ENCODE data around the gene FERMT2. TPM values are rescaled to one million over a fixed set of nuclear protein-coding genes. Genes with fewer than 3 reads are reported as not detected.

Gene FERMT2
- total RNA-seq, 1 donor from 2014 or later = 79.7 TPM

DNA sequence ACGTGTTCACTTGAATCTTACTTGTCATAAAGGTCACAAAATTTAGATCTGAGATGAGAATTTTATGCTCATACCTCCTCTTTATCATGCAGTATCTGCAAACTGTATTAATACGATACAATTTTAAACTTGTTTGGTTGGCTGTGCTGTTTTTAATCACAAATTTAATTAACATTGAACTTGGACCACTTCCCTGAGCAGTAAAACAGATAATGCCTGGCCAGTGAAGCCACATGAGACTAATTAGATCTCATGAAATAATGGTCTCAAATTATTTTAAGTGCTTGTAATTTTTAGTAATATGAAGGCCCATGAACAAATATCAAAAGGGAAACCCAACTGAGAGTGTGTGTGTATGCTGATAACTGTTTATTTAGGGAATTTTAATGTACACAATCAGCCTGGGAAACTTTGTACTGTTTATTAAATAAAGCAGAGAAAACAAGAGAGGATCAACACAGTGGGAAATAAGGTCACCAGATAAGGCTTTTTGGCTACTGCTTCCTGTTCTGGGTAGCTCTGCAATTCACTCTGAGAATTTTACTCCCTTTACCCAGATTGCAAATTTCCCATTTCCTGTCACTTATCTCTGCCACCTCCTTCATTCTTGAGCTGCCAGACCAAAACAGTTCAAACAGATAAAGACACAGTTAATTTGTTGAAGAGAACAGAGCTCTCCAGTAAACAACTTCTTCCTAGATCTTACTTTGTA lies 97.9 kb downstream of the FERMT2 start:
- Mint-ChIP-seq H3K9me3 (ENCODE audit: unreplicated experiment) (no peaks in the 10 kb centered on the region), H3K4me3 (ENCODE audit: unreplicated experiment) (peak overlapping the region; percentile 11), H3K4me1 (ENCODE audit: low read depth, unreplicated experiment) (peaks cover 11% of the 10 kb centered on the region), H3K27ac (ENCODE audit: unreplicated experiment) (no peak overlapping the region), H3K27me3 (ENCODE audit: unreplicated experiment) (peaks cover 2% of the 10 kb centered on the region), H3K36me3 (ENCODE audit: unreplicated experiment) (peaks cover 6% of the 10 kb centered on the region)
- no peak for DNase-seq
- TF ChIP-seq, protein P1, sequence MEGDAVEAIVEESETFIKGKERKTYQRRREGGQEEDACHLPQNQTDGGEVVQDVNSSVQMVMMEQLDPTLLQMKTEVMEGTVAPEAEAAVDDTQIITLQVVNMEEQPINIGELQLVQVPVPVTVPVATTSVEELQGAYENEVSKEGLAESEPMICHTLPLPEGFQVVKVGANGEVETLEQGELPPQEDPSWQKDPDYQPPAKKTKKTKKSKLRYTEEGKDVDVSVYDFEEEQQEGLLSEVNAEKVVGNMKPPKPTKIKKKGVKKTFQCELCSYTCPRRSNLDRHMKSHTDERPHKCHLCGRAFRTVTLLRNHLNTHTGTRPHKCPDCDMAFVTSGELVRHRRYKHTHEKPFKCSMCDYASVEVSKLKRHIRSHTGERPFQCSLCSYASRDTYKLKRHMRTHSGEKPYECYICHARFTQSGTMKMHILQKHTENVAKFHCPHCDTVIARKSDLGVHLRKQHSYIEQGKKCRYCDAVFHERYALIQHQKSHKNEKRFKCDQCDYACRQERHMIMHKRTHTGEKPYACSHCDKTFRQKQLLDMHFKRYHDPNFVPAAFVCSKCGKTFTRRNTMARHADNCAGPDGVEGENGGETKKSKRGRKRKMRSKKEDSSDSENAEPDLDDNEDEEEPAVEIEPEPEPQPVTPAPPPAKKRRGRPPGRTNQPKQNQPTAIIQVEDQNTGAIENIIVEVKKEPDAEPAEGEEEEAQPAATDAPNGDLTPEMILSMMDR (IDR thresholded peaks at IDR 0.05; ENCODE audit: partially characterized antibody, unreplicated experiment) = no peak

DNA sequence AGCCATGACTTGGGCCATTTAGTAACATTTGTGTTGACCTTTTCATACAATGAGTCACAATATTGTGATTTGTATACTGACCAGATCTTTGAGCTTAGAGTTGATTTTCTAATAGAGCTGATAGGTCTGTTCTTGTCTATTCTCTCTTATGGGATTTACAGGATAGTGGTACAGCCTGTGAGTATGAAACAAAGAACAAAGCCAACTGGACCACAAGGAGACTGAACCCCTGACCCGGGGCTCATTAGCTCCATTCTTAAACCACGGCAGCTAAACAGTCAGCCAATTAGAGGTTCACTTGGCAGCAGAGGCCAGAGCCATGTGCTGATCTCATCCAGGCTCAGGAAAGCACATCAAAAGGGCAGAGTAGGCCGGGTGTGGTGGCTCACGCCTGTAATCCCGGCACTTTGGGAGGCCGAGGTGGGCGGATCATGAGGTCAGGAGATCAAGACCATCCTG lies 100.4 kb downstream of the FERMT2 start:
- H3K4me1 Mint-ChIP-seq (ENCODE audit: low read depth, unreplicated experiment) = peaks cover 11% of the 10 kb centered on the region
- DNase-seq = no peak
- peaks cover 4% of the 10 kb centered on the region for H3K27me3 Mint-ChIP-seq (ENCODE audit: unreplicated experiment)
- no peak overlapping the region for H3K4me3 Mint-ChIP-seq (ENCODE audit: unreplicated experiment)
- H3K9me3 Mint-ChIP-seq (ENCODE audit: unreplicated experiment) = no peaks in the 10 kb centered on the region
- no peak overlapping the region for H3K27ac Mint-ChIP-seq (ENCODE audit: unreplicated experiment)
- no peaks in the 10 kb centered on the region for H3K36me3 Mint-ChIP-seq (ENCODE audit: unreplicated experiment)
- TF ChIP-seq, protein P1 (IDR thresholded peaks at IDR 0.05; ENCODE audit: partially characterized antibody, unreplicated experiment) = no peak

DNA sequence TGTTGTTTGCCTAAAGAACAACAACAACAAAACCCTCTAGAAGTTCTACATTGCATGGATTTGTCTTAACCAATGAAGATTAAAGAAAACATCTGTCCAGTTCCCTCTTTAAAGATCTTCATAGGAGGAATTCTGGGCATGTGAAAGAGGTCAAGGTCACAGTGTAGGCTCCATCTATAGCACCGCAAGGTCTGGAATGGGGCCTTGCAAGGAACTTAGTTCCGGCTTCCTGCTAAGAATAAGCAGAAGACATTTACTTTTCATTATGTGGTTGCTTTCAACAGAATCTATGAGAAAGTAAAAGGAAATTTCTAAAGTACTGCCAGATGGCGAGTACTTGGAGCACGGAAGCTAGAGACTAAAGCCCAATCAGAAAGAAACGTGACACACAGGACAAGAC lies 102.2 kb downstream of the FERMT2 start:
- Mint-ChIP-seq H3K4me3 (ENCODE audit: unreplicated experiment) (no peak overlapping the region), H3K27ac (ENCODE audit: unreplicated experiment) (no peak overlapping the region), H3K9me3 (ENCODE audit: unreplicated experiment) (peaks cover 2% of the 10 kb centered on the region), H3K27me3 (ENCODE audit: unreplicated experiment) (peaks cover 7% of the 10 kb centered on the region), H3K4me1 (ENCODE audit: low read depth, unreplicated experiment) (peaks cover 23% of the 10 kb centered on the region), H3K36me3 (ENCODE audit: unreplicated experiment) (no peaks in the 10 kb centered on the region)
- DNase-seq = no peak
- TF ChIP-seq, protein P1 (IDR thresholded peaks at IDR 0.05; ENCODE audit: partially characterized antibody, unreplicated experiment) = no peak

DNA sequence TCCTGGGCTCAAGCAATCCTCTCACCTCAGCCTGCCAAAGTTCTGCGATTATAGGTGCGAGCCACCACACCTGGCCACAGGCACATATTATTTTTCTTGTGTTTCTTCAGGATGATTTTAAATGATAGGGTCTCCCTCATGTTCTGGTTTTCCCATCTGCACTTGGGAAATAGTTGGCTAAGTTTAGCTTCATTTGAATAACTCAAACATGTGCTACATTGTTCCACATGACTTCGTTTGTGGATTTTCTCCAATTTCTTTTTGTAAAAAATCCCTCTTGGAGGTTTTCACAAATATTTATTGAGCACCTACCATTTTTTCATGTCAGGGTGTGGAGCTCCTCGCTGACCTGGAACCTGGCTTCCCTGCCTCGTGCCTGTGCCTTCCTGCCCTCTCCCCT lies 104.3 kb downstream of the FERMT2 start:
- Mint-ChIP-seq H3K27me3 (ENCODE audit: unreplicated experiment) (peaks cover 8% of the 10 kb centered on the region), H3K4me3 (ENCODE audit: unreplicated experiment) (no peak overlapping the region), H3K27ac (ENCODE audit: unreplicated experiment) (no peak overlapping the region), H3K4me1 (ENCODE audit: low read depth, unreplicated experiment) (peaks cover 15% of the 10 kb centered on the region), H3K36me3 (ENCODE audit: unreplicated experiment) (no peaks in the 10 kb centered on the region), H3K9me3 (ENCODE audit: unreplicated experiment) (peaks cover 2% of the 10 kb centered on the region)
- no peak for DNase-seq
- TF ChIP-seq, protein P1 (IDR thresholded peaks at IDR 0.05; ENCODE audit: partially characterized antibody, unreplicated experiment) = no peak

DNA sequence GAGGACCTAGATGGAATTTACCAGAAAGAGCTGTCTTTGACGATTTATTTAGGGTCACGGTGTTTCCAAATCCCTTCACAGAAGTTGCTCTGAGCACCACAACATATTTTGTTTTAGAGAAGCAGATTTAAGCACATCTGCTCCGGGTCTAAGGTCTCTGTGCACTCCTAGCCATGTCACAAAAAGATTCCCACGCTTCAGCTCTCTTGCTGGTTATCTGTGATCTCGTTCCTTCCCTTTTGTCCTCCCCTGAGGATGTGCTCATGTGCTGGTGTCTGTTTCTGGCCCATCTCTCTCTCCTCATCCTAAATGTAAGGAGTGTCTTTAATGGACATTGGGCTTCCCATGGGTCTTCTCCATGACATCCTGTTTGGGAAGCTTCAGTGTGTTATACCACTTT lies 105.8 kb downstream of the FERMT2 start:
- Mint-ChIP-seq H3K27ac (ENCODE audit: unreplicated experiment) (peak overlapping the region; percentile 89), H3K4me3 (ENCODE audit: unreplicated experiment) (peak overlapping the region; percentile 77), H3K4me1 (ENCODE audit: low read depth, unreplicated experiment) (peaks cover 12% of the 10 kb centered on the region), H3K36me3 (ENCODE audit: unreplicated experiment) (no peaks in the 10 kb centered on the region), H3K9me3 (ENCODE audit: unreplicated experiment) (peaks cover 2% of the 10 kb centered on the region), H3K27me3 (ENCODE audit: unreplicated experiment) (peaks cover 6% of the 10 kb centered on the region)
- no peak for DNase-seq
- TF ChIP-seq, protein P1 (IDR thresholded peaks at IDR 0.05; ENCODE audit: partially characterized antibody, unreplicated experiment) = no peak
